GM11168 (cell line): ENCODE results near the gene ABO.
"Not testable (repeated sequence)": the region's sequence is repeated elsewhere in the genome, so short reads cannot be mapped to it uniquely, and the experiment has no call there.

Experiments
- in situ Hi-C: fragments of 300-500 bp; cut with MboI; formaldehyde crosslinking; loops from one replicate; pipeline ENCODE4 v1.12.0; 2022; ENCODE audit warnings: low sequenced_read_pairs; ENCODE audit not compliant: unreplicated experiment

ABO gene

GRCh38 chr9:133208171-133208879 is 66.7 kb downstream of the ABO start:
- in situ Hi-C loops: not testable (repeated sequence)

- in situ Hi-C loops: no loop called here
Measured at GRCh38 chr9:133207540-133208170, 67.3 kb downstream of the ABO start.

- in situ Hi-C loops: no loop called here
Measured at GRCh38 chr9:133207021-133207531, 67.9 kb downstream of the ABO start.

GRCh38 chr9:133205996-133206931 is 68.7 kb downstream of the ABO start:
- in situ Hi-C loops: no loop called here

- in situ Hi-C loops: not testable (repeated sequence)
Measured at GRCh38 chr9:133205481-133205887, 69.5 kb downstream of the ABO start.
